OCI-LY3 (cell line): Measurements from ENCODE around the gene KIF2A.

Experiments
- H2AFZ ChIP-seq: fragments of 200-600, 300-600 bp; shearing (Covaris generic); 2 replicates; pipeline ENCODE4 v1.6.0; 2014; ENCODE audit warnings: antibody characterized with exemption, low read depth, low read length
- H3K27ac ChIP-seq: fragments of 200-600, 300-600 bp; sonication (generic); 2 replicates; pipeline ENCODE4 v1.5.1; 2014; ENCODE audit warnings: mild to moderate bottlenecking, low read length, moderate library complexity, mixed read lengths
- H3K27me3 ChIP-seq: fragments of 200-600, 300-600 bp; sonication (generic); 2 replicates; pipeline ENCODE4 v1.6.1; 2014; ENCODE audit warnings: low read depth, low read length, mixed read lengths
- H3K36me3 ChIP-seq: fragments of 200-600, 300-600 bp; sonication (generic); replicated peaks from 2 replicates; pipeline ENCODE3; 2014; ENCODE audit warnings: low read depth, low read length, mixed read lengths
- H3K4me1 ChIP-seq: fragments of 300-600, 200-600 bp; sonication (generic); 2 replicates; pipeline ENCODE4 v1.6.1; 2014; ENCODE audit warnings: low read length, mixed read lengths
- H3K4me2 ChIP-seq: fragments of 200-600, 300-600 bp; sonication (generic); 2 replicates; pipeline ENCODE4 v1.6.1; 2014; ENCODE audit warnings: low read length, mixed read lengths
- H3K4me3 ChIP-seq: fragments of 300-600, 200-600 bp; sonication (generic); 2 replicates; pipeline ENCODE4 v1.5.1; 2014; ENCODE audit warnings: antibody characterized with exemption, mild to moderate bottlenecking, low read length, moderate library complexity
- H3K79me2 ChIP-seq: fragments of 300-600, 200-600 bp; shearing (Covaris generic); 2 replicates; pipeline ENCODE4 v1.6.1; 2014; ENCODE audit warnings: mild to moderate bottlenecking, low read length, mixed read lengths
- H3K9ac ChIP-seq: fragments of 300-600, 200-600 bp; shearing (Covaris generic); 2 replicates; pipeline ENCODE4 v1.6.0; 2014; ENCODE audit warnings: mild to moderate bottlenecking, low read length, moderate library complexity
- H3K9me3 ChIP-seq: fragments of 200-600, 300-600 bp; shearing (Covaris generic); 2 replicates; pipeline ENCODE4 v1.6.1; 2014; ENCODE audit warnings: low read length, mixed read lengths; ENCODE audit not compliant: insufficient read depth
- H4K20me1 ChIP-seq: fragments of 200-600, 300-600 bp; sonication (generic); 2 replicates; pipeline ENCODE4 v1.6.1; 2016; ENCODE audit warnings: low read length, mixed read lengths; ENCODE audit not compliant: insufficient read depth
- CTCF ChIP-seq: fragments of 200-600, 300-600 bp; sonication (generic); IDR thresholded peaks from 2 replicates; pipeline ENCODE4 v1.5.1; 2014; ENCODE audit warnings: antibody characterized with exemption, low read length, low read depth
- EZH2phosphoT487 ChIP-seq: fragments of 200-600 bp; shearing (Covaris generic); IDR thresholded peaks from 2 replicates; pipeline ENCODE4 v1.6.1; 2018; ENCODE audit warnings: antibody characterized with exemption, mixed run types, low read depth

Gene KIF2A

GRCh38 chr5:62273687-62274086 lies 32.3 kb upstream of the KIF2A start:
- no peak overlapping the region for H2AFZ ChIP-seq
- peaks cover 25% of the 10 kb centered on the region for H3K4me1 ChIP-seq
- H3K9me3 ChIP-seq = no peaks in the 10 kb centered on the region
- H3K27me3 ChIP-seq = no peaks in the 10 kb centered on the region
- H3K9ac ChIP-seq = no peak overlapping the region
- H3K27ac ChIP-seq = no peak overlapping the region
- no peak overlapping the region for H3K4me3 ChIP-seq
- H3K4me2 ChIP-seq = no peak overlapping the region
- H4K20me1 ChIP-seq = no peaks in the 10 kb centered on the region
- no peaks in the 10 kb centered on the region for H3K79me2 ChIP-seq
- TF ChIP-seq CTCF = no peak
- TF ChIP-seq EZH2phosphoT487 = no peak
- H3K36me3 ChIP-seq = no peaks in the 10 kb centered on the region

DNA sequence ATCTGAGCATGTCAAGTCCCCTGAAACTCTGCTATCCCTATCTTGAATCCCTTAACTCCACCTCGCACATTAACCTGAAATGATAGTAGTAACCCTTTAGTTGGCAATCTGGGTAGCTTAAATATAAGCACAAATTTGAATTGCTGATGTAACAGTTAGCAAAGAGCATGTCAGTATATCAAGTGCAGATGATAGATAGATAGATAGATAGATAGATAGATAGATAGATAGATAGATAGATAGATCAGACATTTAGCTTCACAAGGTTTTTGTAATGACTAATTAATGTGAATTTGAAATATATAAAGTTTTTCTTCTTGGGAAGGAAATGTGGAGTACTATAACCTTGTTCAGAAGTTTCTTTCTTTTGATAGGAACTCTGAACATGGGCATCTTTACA lies 30.4 kb upstream of the KIF2A start:
- no peaks in the 10 kb centered on the region for H3K27me3 ChIP-seq
- no peaks in the 10 kb centered on the region for H3K9me3 ChIP-seq
- TF ChIP-seq EZH2phosphoT487 (no peak), CTCF (no peak)
- H3K4me3 ChIP-seq = no peak overlapping the region
- no peak overlapping the region for H3K4me2 ChIP-seq
- no peak overlapping the region for H2AFZ ChIP-seq
- no peaks in the 10 kb centered on the region for H4K20me1 ChIP-seq
- no peaks in the 10 kb centered on the region for H3K79me2 ChIP-seq
- no peak overlapping the region for H3K27ac ChIP-seq
- no peaks in the 10 kb centered on the region for H3K36me3 ChIP-seq
- H3K9ac ChIP-seq = no peak overlapping the region
- peaks cover 20% of the 10 kb centered on the region for H3K4me1 ChIP-seq

- no peak overlapping the region for H3K4me3 ChIP-seq
- H3K27ac ChIP-seq = no peak overlapping the region
- no peak overlapping the region for H3K4me2 ChIP-seq
- no peak overlapping the region for H2AFZ ChIP-seq
- peaks cover 14% of the 10 kb centered on the region for H3K36me3 ChIP-seq
- no peaks in the 10 kb centered on the region for H4K20me1 ChIP-seq
- H3K9me3 ChIP-seq = peaks cover 13% of the 10 kb centered on the region; the same call in 1 of the 2 replicates
- H3K4me1 ChIP-seq = peaks cover 24% of the 10 kb centered on the region
- H3K9ac ChIP-seq = no peak overlapping the region
- no peaks in the 10 kb centered on the region for H3K27me3 ChIP-seq
- TF ChIP-seq EZH2phosphoT487 (no peak), CTCF (no peak)
- no peaks in the 10 kb centered on the region for H3K79me2 ChIP-seq
Measured at GRCh38 chr5:62281411-62281810, 24.6 kb upstream of the KIF2A start.

DNA sequence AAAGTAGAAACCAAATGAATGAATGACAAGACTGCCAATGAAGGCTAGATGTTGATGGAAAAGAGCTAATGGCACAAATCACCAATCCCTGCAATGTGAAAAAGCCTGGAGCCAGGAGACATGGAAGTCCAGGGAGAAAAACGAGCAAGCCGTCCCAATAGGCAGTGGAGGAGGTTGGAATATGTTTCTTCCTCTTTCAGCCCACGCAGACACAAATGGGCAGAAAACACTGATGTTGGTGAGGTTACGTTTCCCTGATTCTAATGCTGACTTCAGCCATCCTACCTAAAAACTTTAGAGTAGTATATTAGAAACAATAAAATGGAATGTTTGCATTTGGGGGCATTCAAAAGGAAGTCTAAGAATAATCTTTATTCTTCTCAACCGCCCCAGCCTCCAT lies 23.9 kb upstream of the KIF2A start:
- no peak for TF ChIP-seq EZH2phosphoT487
- TF ChIP-seq CTCF = no peak
- Histone ChIP-seq H4K20me1 (no peaks in the 10 kb centered on the region), H3K79me2 (no peaks in the 10 kb centered on the region), H3K27ac (no peak overlapping the region), H2AFZ (no peak overlapping the region), H3K27me3 (no peaks in the 10 kb centered on the region), H3K36me3 (peaks cover 14% of the 10 kb centered on the region), H3K4me2 (no peak overlapping the region), H3K4me1 (peaks cover 22% of the 10 kb centered on the region), H3K9ac (no peak overlapping the region), H3K9me3 (peaks cover 13% of the 10 kb centered on the region; the same call in 1 of the 2 replicates), H3K4me3 (no peak overlapping the region)
